H9 (cell line): ENCODE data around the gene NDE1. TPM values are rescaled to one million over a fixed set of nuclear protein-coding genes. Genes with fewer than 3 reads are reported as not detected.
A peak's percentile ranks its signal among the peaks of the same experiment; 100 is the strongest.

Experiments
- DNase-seq: peaks from one replicate; pipeline ENCODE4 v3.0.0-alpha.2; 2017
- H2AFZ ChIP-seq: one replicate; pipeline ENCODE4 v1.6.1; 2013; ENCODE audit warnings: mild to moderate bottlenecking, low read length, control low read depth, moderate library complexity
- H2AK5ac ChIP-seq: 2 replicates; pipeline ENCODE4 v1.6.1; 2013; ENCODE audit warnings: low read length, control low read depth, mixed read lengths; ENCODE audit not compliant: insufficient read length
- H2BK120ac ChIP-seq: one replicate; pipeline ENCODE4 v1.6.1; 2013; ENCODE audit warnings: low read depth, mild to moderate bottlenecking, low read length, control low read depth, inconsistent platforms; ENCODE audit not compliant: poor library complexity, severe bottlenecking
- H2BK12ac ChIP-seq: 2 replicates; pipeline ENCODE4 v1.6.1; 2013; ENCODE audit warnings: low read length, control low read depth, mixed read lengths, low read depth; ENCODE audit not compliant: insufficient read length
- H2BK15ac ChIP-seq: 2 replicates; pipeline ENCODE4 v1.6.1; 2013; ENCODE audit warnings: low read depth, low read length, control low read depth
- H2BK20ac ChIP-seq: one replicate; pipeline ENCODE4 v1.6.1; 2013; ENCODE audit warnings: low read depth, mild to moderate bottlenecking, low read length, control low read depth, inconsistent platforms; ENCODE audit not compliant: poor library complexity, severe bottlenecking
- H2BK5ac ChIP-seq: 2 replicates; pipeline ENCODE4 v1.6.1; 2013; ENCODE audit warnings: low read length, control low read depth, mixed read lengths; ENCODE audit not compliant: insufficient read length
- H3K14ac ChIP-seq: 2 replicates; pipeline ENCODE4 v1.6.1; 2013; ENCODE audit warnings: low read length, control low read depth; ENCODE audit not compliant: insufficient read depth
- H3K18ac ChIP-seq: 2 replicates; pipeline ENCODE4 v1.6.1; 2013; ENCODE audit warnings: low read depth, mild to moderate bottlenecking, mixed read lengths, low read length, control low read depth; ENCODE audit not compliant: insufficient read length
- H3K23ac ChIP-seq: 2 replicates; pipeline ENCODE4 v1.6.1; 2013; ENCODE audit warnings: low read length, control low read depth, mixed read lengths, low read depth; ENCODE audit not compliant: insufficient read length
- H3K23me2 ChIP-seq: 2 replicates; pipeline ENCODE4 v1.6.1; 2013; ENCODE audit warnings: low read depth, mild to moderate bottlenecking, mixed read lengths, low read length, control low read depth; ENCODE audit not compliant: insufficient read length, poor library complexity, severe bottlenecking
- H3K27ac ChIP-seq: 2 replicates; pipeline ENCODE4 v1.5.1; 2013; ENCODE audit warnings: low read length, control low read depth, mixed read lengths, low read depth; ENCODE audit not compliant: insufficient read length
- H3K27me3 ChIP-seq: 2 replicates; pipeline ENCODE4 v1.6.1; 2013; ENCODE audit warnings: low read length, control low read depth, inconsistent platforms; ENCODE audit not compliant: insufficient read depth
- H3K4ac ChIP-seq: 2 replicates; pipeline ENCODE4 v1.6.1; 2013; ENCODE audit warnings: low read depth, mild to moderate bottlenecking, control low read depth, inconsistent platforms, low read length, moderate library complexity
- H3K4me1 ChIP-seq: 2 replicates; pipeline ENCODE4 v1.6.1; 2013; ENCODE audit warnings: low read length, control low read depth, inconsistent platforms; ENCODE audit not compliant: insufficient read depth
- H3K4me2 ChIP-seq: 2 replicates; pipeline ENCODE4 v1.6.1; 2013; ENCODE audit warnings: low read length, control low read depth, mixed read lengths; ENCODE audit not compliant: insufficient read length, insufficient read depth
- H3K56ac ChIP-seq: 2 replicates; pipeline ENCODE4 v1.6.1; 2013; ENCODE audit warnings: low read depth, mild to moderate bottlenecking, mixed read lengths, low read length, control low read depth; ENCODE audit not compliant: insufficient read length
- H3K79me1 ChIP-seq: 2 replicates; pipeline ENCODE4 v1.6.1; 2013; ENCODE audit warnings: low read depth, mild to moderate bottlenecking, moderate library complexity, low read length, control low read depth, inconsistent platforms; ENCODE audit not compliant: insufficient read depth, poor library complexity, severe bottlenecking
- H3K79me2 ChIP-seq: 2 replicates; pipeline ENCODE4 v1.6.1; 2013; ENCODE audit warnings: low read length, control low read depth, inconsistent platforms; ENCODE audit not compliant: insufficient read depth
- H3K9ac ChIP-seq: 2 replicates; pipeline ENCODE4 v1.6.1; 2013; ENCODE audit warnings: low read length, control low read depth, mixed read lengths; ENCODE audit not compliant: insufficient read length; ENCODE audit errors: extremely low read depth
- H3K9me3 ChIP-seq: one replicate; pipeline ENCODE4 v1.6.1; 2013; ENCODE audit warnings: low read depth, low read length, inconsistent platforms; ENCODE audit not compliant: control insufficient read depth
- H3T11ph ChIP-seq: one replicate; pipeline ENCODE4 v1.6.1; 2013; ENCODE audit warnings: mild to moderate bottlenecking, low read length, control low read depth, inconsistent platforms
- H4K20me1 ChIP-seq: one replicate; pipeline ENCODE4 v1.6.1; 2013; ENCODE audit not compliant: control insufficient read depth, insufficient read length, insufficient read depth
- H4K5ac ChIP-seq: 2 replicates; pipeline ENCODE4 v1.6.1; 2013; ENCODE audit warnings: low read depth, mild to moderate bottlenecking, mixed read lengths, low read length, control low read depth; ENCODE audit not compliant: insufficient read length
- H4K8ac ChIP-seq: replicated peaks from 2 replicates; pipeline ENCODE4 v1.6.1; 2013; ENCODE audit warnings: low read length, control low read depth, mixed read lengths, low read depth; ENCODE audit not compliant: insufficient read length
- H4K91ac ChIP-seq: 2 replicates; pipeline ENCODE4 v1.6.1; 2013; ENCODE audit warnings: low read depth, mild to moderate bottlenecking, moderate library complexity, mixed read lengths, low read length, control low read depth; ENCODE audit not compliant: insufficient read length
- H3K27ac Mint-ChIP-seq, 3 experiments: 2 replicates in 2 of 3; 3 replicates in 1 of 3; pipeline ENCODE4 v1.8.0; 2020 to 2021; ENCODE audit warnings: mixed read lengths in 3 of 3, mild to moderate bottlenecking in 1 of 3, moderate library complexity in 1 of 3
- H3K27me3 Mint-ChIP-seq: 2 replicates; pipeline ENCODE4 v1.8.0; 2021; ENCODE audit warnings: low read depth, mild to moderate bottlenecking, moderate library complexity, mixed read lengths
- H3K36me3 Mint-ChIP-seq, 3 experiments: 2 replicates in 2 of 3; 3 replicates in 1 of 3; pipeline ENCODE4 v1.8.0; 2020 to 2021; ENCODE audit warnings: low read depth in 3 of 3, mixed read lengths in 3 of 3; ENCODE audit not compliant: insufficient read depth in 1 of 3
- H3K4me1 Mint-ChIP-seq, 2 experiments: 2 replicates each; pipeline ENCODE4 v1.8.0; 2020; ENCODE audit warnings: mixed read lengths in 2 of 2
- H3K4me3 Mint-ChIP-seq, 2 experiments: 2 replicates in 1 of 2; 3 replicates in 1 of 2; pipeline ENCODE4 v1.8.0; 2020 to 2021; ENCODE audit warnings: mild to moderate bottlenecking in 2 of 2, mixed read lengths in 2 of 2, moderate library complexity in 1 of 2
- H3K9me3 Mint-ChIP-seq, 2 experiments: 2 replicates in 1 of 2; 3 replicates in 1 of 2; pipeline ENCODE4 v1.8.0; 2020; ENCODE audit warnings: mild to moderate bottlenecking in 2 of 2, mixed read lengths in 2 of 2, moderate library complexity in 1 of 2
- CTCF ChIP-seq: fragments of 200-600 bp; sonication (generic); conservative IDR thresholded peaks from 3 replicates; pipeline ENCODE4 v1.8.0; 2021; ENCODE audit warnings: antibody characterized with exemption, mild to moderate bottlenecking
- WGBS: extraction: QIAGEN DNeasy Blood & Tissue Kit; methylation state at CpG from one replicate; pipeline ENCODE4 v1.1.7; 2013; ENCODE audit warnings: missing lambda C conversion rate, low lambda C conversion rate, mixed read lengths; ENCODE audit not compliant: insufficient read length; ENCODE audit errors: extremely low coverage; 5-methylcytosine and 5-hydroxymethylcytosine counted together
- total RNA-seq: library from RNA; stranded (reverse); gene quantifications from 2 replicates; pipeline ENCODE4 v1.2.1, GENCODE V29; 2021

NDE1 gene
- total RNA-seq, 1 experiment from 2014 or later: 49.6 TPM

DNA sequence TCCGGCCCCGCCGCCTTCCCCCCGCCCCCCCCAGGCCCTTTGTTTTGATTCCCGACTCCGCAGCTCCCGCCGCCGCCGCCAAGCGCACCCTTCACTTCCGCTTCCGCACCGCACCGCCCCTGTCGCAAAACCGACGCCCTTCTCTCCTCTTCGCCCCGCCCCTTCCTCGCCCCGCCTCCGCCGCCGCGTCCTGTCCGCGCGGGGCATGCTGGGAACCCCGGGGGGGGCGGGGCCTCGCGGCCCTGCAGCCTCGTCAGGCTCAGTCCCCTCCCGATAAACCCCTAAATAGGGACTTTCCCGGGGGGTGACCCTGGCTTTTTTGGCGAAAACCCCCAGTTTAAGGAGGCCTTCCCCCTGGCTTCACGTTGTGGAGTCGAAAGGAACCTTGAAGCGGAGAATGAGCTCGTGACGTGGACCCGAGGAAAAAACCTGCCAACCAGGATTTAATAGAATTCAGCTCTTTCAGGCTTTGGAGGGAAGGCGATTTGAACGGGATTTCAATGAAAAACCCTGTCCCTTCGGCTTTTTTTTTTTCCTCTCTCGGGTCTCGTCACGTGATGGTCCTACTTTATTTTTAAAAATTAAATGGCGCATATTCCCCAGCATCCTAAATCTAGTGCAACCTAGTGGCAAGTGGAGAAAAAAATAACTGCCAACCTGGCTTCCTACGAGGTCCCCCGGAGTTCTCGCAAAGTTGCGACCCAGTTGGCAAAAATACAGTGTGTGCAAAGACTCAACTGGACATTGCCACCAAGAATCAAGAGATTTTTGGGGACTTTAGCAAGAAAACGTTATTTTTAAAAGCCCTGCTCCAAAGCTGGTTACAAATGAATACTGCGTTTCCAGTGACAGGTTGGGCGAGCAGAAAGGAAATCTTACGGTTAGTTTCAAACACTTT lies 6.7 kb upstream of the NDE1 start, which contains the start of gene MARF1:
Gene MARF1, minus strand, starts transcription at position 107 of the 898 bp plus-strand sequence. CDS start 3,921 bp downstream, outside the sequence.
- Histone ChIP-seq H4K5ac (no peak within 1 kb of the TSS), H2BK120ac (no peak within 1 kb of the TSS), H2BK12ac (no peak within 1 kb of the TSS), H2BK20ac (no peak within 1 kb of the TSS), H3K4ac (no peak within 1 kb of the TSS; the same call in 1 of the 2 replicates), H3K18ac (peak within 1 kb of the TSS; percentile 84), H3K27me3 (no peaks in the 10 kb centered on the region), H3K27ac (peak within 1 kb of the TSS; percentile 38), H3K4me1 (no peaks in the 10 kb centered on the region), H3K14ac (peak within 1 kb of the TSS; percentile 90), H2AFZ (no peak within 1 kb of the TSS), H2BK15ac (no peak within 1 kb of the TSS), H2AK5ac (no peak within 1 kb of the TSS), H4K8ac (no peak within 1 kb of the TSS), H3K79me2 (peaks cover 6% of the 10 kb centered on the region), H2BK5ac (peak within 1 kb of the TSS; percentile 90), H4K20me1 (no peaks in the 10 kb centered on the region), H4K91ac (no peak within 1 kb of the TSS), H3K9me3 (no peaks in the 10 kb centered on the region), H3K4me2 (peak within 1 kb of the TSS; percentile 63), H3K23me2 (peaks cover 4% of the 10 kb centered on the region), H3K56ac (no peak within 1 kb of the TSS), H3K79me1 (peaks cover 3% of the 10 kb centered on the region), H3K9ac (peak within 1 kb of the TSS; percentile 94), H3T11ph (no peak within 1 kb of the TSS), H3K23ac (no peak within 1 kb of the TSS)
- H3K9me3 Mint-ChIP-seq: no peaks in the 10 kb centered on the region
- peak; percentile 98 for DNase-seq
- TF ChIP-seq CTCF: peak; percentile 50
- peak within 1 kb of the TSS; percentile 85 to 90 for H3K4me3 Mint-ChIP-seq
- no CpG with 5 or more reads among the region's 58 CpGs for WGBS
- H3K4me1 Mint-ChIP-seq: peaks cover 15 to 16% of the 10 kb centered on the region in 2 experiments
- no peaks in the 10 kb centered on the region for H3K27me3 Mint-ChIP-seq
- H3K36me3 Mint-ChIP-seq: peaks cover 9% of the 10 kb centered on the region in 3 experiments; a peak in 6 of 7 replicates
- H3K27ac Mint-ChIP-seq: peak within 1 kb of the TSS; percentile 90 to 97 (median 97); a peak in 6 of 7 replicates
